ENCODE data around the gene FAM200B.

FAM200B gene

GRCh38 chr4:15692602-15693001 is 11.0 kb downstream of the FAM200B start:
- H3K36me3 ChIP-seq (ENCODE audit: control insufficient read depth, low read length) = peaks cover 9% of the 10 kb centered on the region
- no peaks in the 10 kb centered on the region for H3F3A ChIP-seq (ENCODE audit: control insufficient read depth, insufficient read depth)
- H3K27ac ChIP-seq (ENCODE audit: low read depth, low read length) = no peak overlapping the region
- H3K9me2 ChIP-seq (replicated peaks; ENCODE audit: control insufficient read depth, low read length) = no peaks in the 10 kb centered on the region
- no peaks in the 10 kb centered on the region for H3K27me3 ChIP-seq (ENCODE audit: control insufficient read depth, low read length)
- H3K9me3 ChIP-seq (ENCODE audit: control insufficient read depth, insufficient read depth, low read length) = no peaks in the 10 kb centered on the region
- H3K4me1 ChIP-seq (ENCODE audit: control insufficient read depth, low read length) = no peaks in the 10 kb centered on the region
- no peaks in the 10 kb centered on the region for H3K79me2 ChIP-seq (ENCODE audit: control insufficient read depth, low read length)
- no peak overlapping the region for H3K4me2 ChIP-seq (ENCODE audit: low read length)
- no peak for TF ChIP-seq EZH2phosphoT487 (IDR thresholded peaks at IDR 0.05; ENCODE audit: borderline replicate concordance, low read length)
- TF ChIP-seq CTCF (IDR thresholded peaks at IDR 0.05; ENCODE audit: low read depth, low read length, poor library complexity, severe bottlenecking) = no peak
- H3K4me3 ChIP-seq (ENCODE audit: low read length) = no peak overlapping the region
- no peaks in the 10 kb centered on the region for H4K20me1 ChIP-seq (ENCODE audit: control insufficient read depth, insufficient read depth, low read depth, low read length)

DNA sequence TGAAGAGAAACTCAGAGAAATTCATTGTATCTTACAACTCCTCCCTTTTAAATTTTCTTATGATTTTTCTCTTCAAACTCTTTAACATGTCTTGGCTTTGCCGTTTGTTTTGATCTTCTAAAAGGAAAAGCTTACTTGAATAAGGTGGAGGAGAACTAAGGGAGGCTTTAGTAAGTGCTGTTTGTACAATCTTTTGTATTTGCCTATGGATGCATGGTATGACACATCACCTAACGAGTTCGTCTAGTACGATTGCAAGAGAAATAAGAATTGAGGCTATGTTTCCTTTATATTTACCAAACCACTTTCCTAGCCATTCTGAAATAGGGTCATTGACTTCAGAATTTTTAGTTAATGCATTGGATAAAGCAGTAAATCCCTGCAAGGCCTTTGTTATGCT is 12.8 kb downstream of the FAM200B start:
- H3K4me3 ChIP-seq (ENCODE audit: low read length) = no peak overlapping the region
- no peaks in the 10 kb centered on the region for H3K27me3 ChIP-seq (ENCODE audit: control insufficient read depth, low read length)
- no peak overlapping the region for H3K27ac ChIP-seq (ENCODE audit: low read depth, low read length)
- TF ChIP-seq EZH2phosphoT487 (IDR thresholded peaks at IDR 0.05; ENCODE audit: borderline replicate concordance, low read length) (no peak), CTCF (IDR thresholded peaks at IDR 0.05; ENCODE audit: low read depth, low read length, poor library complexity, severe bottlenecking) (no peak)
- no peaks in the 10 kb centered on the region for H3K4me1 ChIP-seq (ENCODE audit: control insufficient read depth, low read length)
- no peaks in the 10 kb centered on the region for H3K79me2 ChIP-seq (ENCODE audit: control insufficient read depth, low read length)
- no peaks in the 10 kb centered on the region for H3F3A ChIP-seq (ENCODE audit: control insufficient read depth, insufficient read depth)
- no peaks in the 10 kb centered on the region for H4K20me1 ChIP-seq (ENCODE audit: control insufficient read depth, insufficient read depth, low read depth, low read length)
- no peaks in the 10 kb centered on the region for H3K9me3 ChIP-seq (ENCODE audit: control insufficient read depth, insufficient read depth, low read length)
- no peaks in the 10 kb centered on the region for H3K9me2 ChIP-seq (replicated peaks; ENCODE audit: control insufficient read depth, low read length)
- no peaks in the 10 kb centered on the region for H3K36me3 ChIP-seq (ENCODE audit: control insufficient read depth, low read length)
- H3K4me2 ChIP-seq (ENCODE audit: low read length) = no peak overlapping the region

GRCh38 chr4:15695240-15695699 is 13.6 kb downstream of the FAM200B start:
- Histone ChIP-seq H4K20me1 (ENCODE audit: control insufficient read depth, insufficient read depth, low read depth, low read length) (no peaks in the 10 kb centered on the region), H3K4me1 (ENCODE audit: control insufficient read depth, low read length) (no peaks in the 10 kb centered on the region), H3K9me2 (replicated peaks; ENCODE audit: control insufficient read depth, low read length) (no peaks in the 10 kb centered on the region), H3K79me2 (ENCODE audit: control insufficient read depth, low read length) (no peaks in the 10 kb centered on the region), H3K4me3 (ENCODE audit: low read length) (no peak overlapping the region), H3K27me3 (ENCODE audit: control insufficient read depth, low read length) (no peaks in the 10 kb centered on the region), H3F3A (ENCODE audit: control insufficient read depth, insufficient read depth) (no peaks in the 10 kb centered on the region), H3K27ac (ENCODE audit: low read depth, low read length) (no peak overlapping the region), H3K36me3 (ENCODE audit: control insufficient read depth, low read length) (no peaks in the 10 kb centered on the region), H3K9me3 (ENCODE audit: control insufficient read depth, insufficient read depth, low read length) (no peaks in the 10 kb centered on the region), H3K4me2 (ENCODE audit: low read length) (no peak overlapping the region)
- TF ChIP-seq CTCF (IDR thresholded peaks at IDR 0.05; ENCODE audit: low read depth, low read length, poor library complexity, severe bottlenecking) (no peak), EZH2phosphoT487 (IDR thresholded peaks at IDR 0.05; ENCODE audit: borderline replicate concordance, low read length) (no peak)

- Histone ChIP-seq H4K20me1 (ENCODE audit: control insufficient read depth, insufficient read depth, low read depth, low read length) (no peaks in the 10 kb centered on the region), H3K4me2 (ENCODE audit: low read length) (no peak overlapping the region), H3K36me3 (ENCODE audit: control insufficient read depth, low read length) (no peaks in the 10 kb centered on the region), H3K27ac (ENCODE audit: low read depth, low read length) (no peak overlapping the region), H3K4me3 (ENCODE audit: low read length) (no peak overlapping the region), H3K9me2 (replicated peaks; ENCODE audit: control insufficient read depth, low read length) (no peaks in the 10 kb centered on the region), H3K79me2 (ENCODE audit: control insufficient read depth, low read length) (no peaks in the 10 kb centered on the region), H3K27me3 (ENCODE audit: control insufficient read depth, low read length) (no peaks in the 10 kb centered on the region), H3F3A (ENCODE audit: control insufficient read depth, insufficient read depth) (no peaks in the 10 kb centered on the region), H3K9me3 (ENCODE audit: control insufficient read depth, insufficient read depth, low read length) (no peaks in the 10 kb centered on the region), H3K4me1 (ENCODE audit: control insufficient read depth, low read length) (no peaks in the 10 kb centered on the region)
- TF ChIP-seq CTCF (IDR thresholded peaks at IDR 0.05; ENCODE audit: low read depth, low read length, poor library complexity, severe bottlenecking) (no peak), EZH2phosphoT487 (IDR thresholded peaks at IDR 0.05; ENCODE audit: borderline replicate concordance, low read length) (no peak)
Observed at GRCh38 chr4:15695729-15696128, 14.1 kb downstream of the FAM200B start.
